ENCODE measurements around the gene AHDC1.

- TF ChIP-seq EZH2 (IDR thresholded peaks at IDR 0.05; ENCODE audit: borderline replicate concordance): no peak
- TF ChIP-seq CTCF (IDR thresholded peaks at IDR 0.05; ENCODE audit: poor library complexity): no peak
These were observed 8.3 kb downstream of the AHDC1 start for GRCh38 chr1:27595597-27595996.
